ENCODE data around the gene GRM4.

Gene GRM4

GRCh38 chr6:34015586-34015985 is 130.3 kb downstream of the GRM4 start:
- no peak for TF ChIP-seq CTCF (conservative IDR thresholded peaks at IDR 0.05; ENCODE audit: low read depth)
- CTCF ChIA-PET: interaction anchor here (0.6 kb wide), 1 partner anchor 12 kb away, joined by 4 read pairs; no protein-coding TSS in a partner anchor
- POLR2A ChIA-PET (ENCODE audit: low non-redundant PET): no interaction called here
- no peak for DNase-seq (ENCODE audit: low spot score)
- H3K27ac ChIP-seq: no peak overlapping the region

- no peak overlapping the region for H3K27ac ChIP-seq
- CTCF ChIA-PET: no interaction called here
- no peak for DNase-seq (ENCODE audit: low spot score)
- POLR2A ChIA-PET (ENCODE audit: low non-redundant PET): no interaction called here
- no peak for TF ChIP-seq CTCF (conservative IDR thresholded peaks at IDR 0.05; ENCODE audit: low read depth)
These were observed 134.6 kb downstream of the GRM4 start for GRCh38 chr6:34011264-34011663.

- no peak for DNase-seq (ENCODE audit: low spot score)
- no peak for TF ChIP-seq CTCF (conservative IDR thresholded peaks at IDR 0.05; ENCODE audit: low read depth)
- CTCF ChIA-PET: no interaction called here
- no peak overlapping the region for H3K27ac ChIP-seq
- POLR2A ChIA-PET (ENCODE audit: low non-redundant PET): no interaction called here
These were observed 139.9 kb downstream of the GRM4 start for GRCh38 chr6:34005901-34006531.

- TF ChIP-seq CTCF (conservative IDR thresholded peaks at IDR 0.05; ENCODE audit: low read depth): no peak
- ChIA-PET CTCF (no interaction called here), POLR2A (ENCODE audit: low non-redundant PET) (no interaction called here)
- DNase-seq (ENCODE audit: low spot score): no peak
- no peak overlapping the region for H3K27ac ChIP-seq
These were observed 141.2 kb downstream of the GRM4 start for GRCh38 chr6:34004706-34005105.

- POLR2A ChIA-PET (ENCODE audit: low non-redundant PET): no interaction called here
- H3K27ac ChIP-seq: no peak overlapping the region
- CTCF ChIA-PET: no interaction called here
- no peak for TF ChIP-seq CTCF (conservative IDR thresholded peaks at IDR 0.05; ENCODE audit: low read depth)
- DNase-seq (ENCODE audit: low spot score): no peak
These were observed 141.9 kb downstream of the GRM4 start for GRCh38 chr6:34003962-34004361.

- H3K27ac ChIP-seq: no peak overlapping the region
- TF ChIP-seq CTCF (conservative IDR thresholded peaks at IDR 0.05; ENCODE audit: low read depth): no peak
- DNase-seq (ENCODE audit: low spot score): no peak
- POLR2A ChIA-PET (ENCODE audit: low non-redundant PET): interaction anchor here (0.6 kb wide), 3 partner anchors 8 to 1413 kb away, joined by 3 to 6 read pairs (median 6); no protein-coding TSS in a partner anchor
- CTCF ChIA-PET: interaction anchor here (0.6 kb wide), 1 partner anchor 144 kb away, joined by 7 read pairs; no protein-coding TSS in a partner anchor
These were observed 143.9 kb downstream of the GRM4 start for GRCh38 chr6:34001706-34002621.

Data from RWPE1 (cell line).